ENCODE measurements around the gene XRCC1.
"Not testable (repeated sequence)": the region's sequence is repeated elsewhere in the genome, so short reads cannot be mapped to it uniquely, and the experiment has no call there.

XRCC1 gene

DNA sequence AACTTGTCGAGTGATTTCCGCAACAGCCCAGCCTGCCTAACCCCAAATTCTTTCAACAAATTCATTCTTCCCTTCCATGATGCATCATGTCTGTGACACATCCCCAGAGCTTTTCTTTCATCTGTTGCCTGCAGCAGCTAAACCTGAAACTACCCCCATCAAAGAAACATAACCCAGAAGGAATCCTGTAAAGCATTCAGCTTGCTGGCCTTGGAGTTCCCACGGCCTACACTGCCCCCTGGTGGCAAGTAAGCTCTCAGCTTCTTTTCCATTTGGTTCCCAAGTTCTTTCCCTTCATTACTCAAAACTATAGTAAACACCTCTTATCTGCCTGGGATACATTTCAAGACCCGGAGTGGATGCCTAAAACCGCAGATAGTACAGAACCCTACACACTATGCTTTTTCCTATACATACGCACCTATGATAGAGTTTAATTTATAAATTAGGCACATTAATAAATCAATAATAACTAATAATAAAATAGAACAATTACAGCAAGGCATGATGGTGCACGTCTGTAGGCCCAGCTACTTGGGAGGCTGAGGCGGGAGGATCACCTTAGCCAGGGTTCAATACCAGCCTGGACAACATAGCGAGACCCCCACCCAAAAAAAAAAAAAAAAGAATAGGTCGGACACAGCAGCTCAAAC, 55.8 kb downstream of the XRCC1 start:
- DNase-seq (ENCODE audit: low spot score), result peak; percentile 70
- in situ Hi-C loops (cut with MboI; ENCODE audit: low pct_unique_long_range_greater_than_20kb, low sequenced_read_pairs, unreplicated experiment), result loop anchor here (5.0 kb wide), 1 partner anchor 72 kb away; no protein-coding TSS in a partner anchor
- TF ChIP-seq CTCF (IDR thresholded peaks at IDR 0.05; ENCODE audit: extremely low read depth, insufficient read depth, missing control alignments), result peak; percentile 84

DNA sequence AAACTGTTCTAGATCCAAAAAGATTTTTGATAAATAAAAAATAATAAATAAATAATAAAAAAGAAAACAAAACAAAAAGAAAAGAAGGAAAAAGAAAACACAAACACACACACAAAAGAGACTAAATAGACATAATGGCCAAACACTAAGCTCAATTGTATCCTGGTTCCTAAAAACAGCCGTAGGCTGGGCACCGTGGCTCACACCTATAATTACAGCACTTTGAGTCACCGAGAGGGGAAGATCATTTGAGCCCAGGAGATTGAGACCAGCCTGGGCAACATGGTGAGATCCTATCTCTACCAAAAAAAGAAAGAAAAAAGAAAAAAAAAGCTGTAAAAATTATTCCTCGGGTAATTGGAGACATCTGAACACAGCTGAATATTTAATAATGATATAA, 57.3 kb downstream of the XRCC1 start:
- in situ Hi-C loops (cut with MboI; ENCODE audit: low pct_unique_long_range_greater_than_20kb, low sequenced_read_pairs, unreplicated experiment), result no loop called here
- no peak for TF ChIP-seq CTCF (IDR thresholded peaks at IDR 0.05; ENCODE audit: extremely low read depth, insufficient read depth, missing control alignments)
- DNase-seq (ENCODE audit: low spot score), result no peak

DNA sequence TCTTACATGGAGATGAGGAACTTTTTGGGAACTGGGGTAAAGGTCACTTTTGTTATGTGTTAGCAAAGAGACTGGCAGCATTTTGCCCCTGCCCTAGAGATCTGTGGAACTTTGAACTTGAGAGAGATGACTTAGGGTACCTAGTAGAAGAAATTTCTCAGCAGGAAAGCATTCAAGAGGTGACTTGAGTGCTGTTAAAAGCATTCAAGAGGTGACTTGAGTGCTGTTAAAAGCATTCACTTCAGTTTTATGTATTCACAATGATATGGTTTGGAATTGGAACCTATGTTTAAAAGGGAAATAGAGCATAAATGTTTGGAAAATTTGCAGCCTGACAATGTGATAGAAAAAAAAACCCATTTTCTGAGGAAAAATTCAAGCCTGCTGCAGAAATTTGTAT, 62.9 kb downstream of the XRCC1 start:
- DNase-seq (ENCODE audit: low spot score); in situ Hi-C loops (cut with MboI; ENCODE audit: low pct_unique_long_range_greater_than_20kb, low sequenced_read_pairs, unreplicated experiment): not testable (repeated sequence)

DNA sequence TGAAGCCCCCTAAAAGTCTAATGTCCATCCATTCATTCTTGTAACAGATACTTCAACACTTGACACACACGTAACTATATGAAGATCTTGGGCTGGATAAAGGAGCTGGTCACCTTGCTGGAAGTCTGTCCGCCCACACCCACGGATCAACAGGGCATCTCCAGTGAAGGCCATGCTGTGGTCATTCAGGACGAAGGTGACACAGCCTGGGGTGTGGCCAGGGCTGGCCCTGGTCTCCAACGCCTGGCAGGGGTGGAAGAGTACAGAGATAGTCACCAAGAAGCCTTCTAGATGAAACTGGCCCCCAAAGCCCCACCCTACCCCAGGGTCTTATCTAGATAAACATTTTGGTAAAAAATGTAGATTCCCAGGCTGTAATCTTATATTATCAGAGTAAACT, 64.0 kb downstream of the XRCC1 start:
- in situ Hi-C loops (cut with MboI; ENCODE audit: low pct_unique_long_range_greater_than_20kb, low sequenced_read_pairs, unreplicated experiment), result no loop called here
- no peak for TF ChIP-seq CTCF (IDR thresholded peaks at IDR 0.05; ENCODE audit: extremely low read depth, insufficient read depth, missing control alignments)
- no peak for DNase-seq (ENCODE audit: low spot score)

- in situ Hi-C loops (cut with MboI; ENCODE audit: low pct_unique_long_range_greater_than_20kb, low sequenced_read_pairs, unreplicated experiment), result no loop called here
- DNase-seq (ENCODE audit: low spot score), result no peak
- TF ChIP-seq CTCF (IDR thresholded peaks at IDR 0.05; ENCODE audit: extremely low read depth, insufficient read depth, missing control alignments), result no peak
Observed at GRCh38 chr19:43510713-43511112, 64.6 kb downstream of the XRCC1 start.

- TF ChIP-seq CTCF (IDR thresholded peaks at IDR 0.05; ENCODE audit: extremely low read depth, insufficient read depth, missing control alignments), result no peak
- in situ Hi-C loops (cut with MboI; ENCODE audit: low pct_unique_long_range_greater_than_20kb, low sequenced_read_pairs, unreplicated experiment), result no loop called here
- no peak for DNase-seq (ENCODE audit: low spot score)
Observed at GRCh38 chr19:43507880-43508279, 67.4 kb downstream of the XRCC1 start.

DNA sequence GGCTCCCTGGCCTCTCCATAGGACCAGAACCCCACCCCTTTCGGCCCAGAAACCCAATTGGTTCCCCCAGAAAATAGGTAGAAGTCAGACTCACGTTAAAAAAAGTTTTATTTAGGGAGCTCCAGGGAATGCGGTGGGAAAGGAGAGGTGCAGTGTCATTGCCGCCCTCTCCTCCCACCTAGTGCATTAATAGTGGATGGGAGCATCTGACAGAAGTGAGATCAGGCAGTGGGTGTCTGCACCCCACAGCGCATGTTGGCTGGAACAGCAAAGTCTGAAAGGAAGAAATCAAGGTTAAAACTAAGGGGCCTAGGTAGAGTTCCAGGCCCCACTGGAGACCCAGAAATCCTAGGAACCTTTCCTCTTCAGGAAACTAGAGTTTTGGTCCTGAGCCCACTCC, 68.7 kb downstream of the XRCC1 start:
- no peak for DNase-seq (ENCODE audit: low spot score)
- TF ChIP-seq CTCF (IDR thresholded peaks at IDR 0.05; ENCODE audit: extremely low read depth, insufficient read depth, missing control alignments), result no peak
- in situ Hi-C loops (cut with MboI; ENCODE audit: low pct_unique_long_range_greater_than_20kb, low sequenced_read_pairs, unreplicated experiment), result no loop called here
